ENCODE data around the gene OR8B4.
"Not testable (repeated sequence)": the region's sequence is repeated elsewhere in the genome, so short reads cannot be mapped to it uniquely, and the experiment has no call there.

Gene OR8B4

DNA sequence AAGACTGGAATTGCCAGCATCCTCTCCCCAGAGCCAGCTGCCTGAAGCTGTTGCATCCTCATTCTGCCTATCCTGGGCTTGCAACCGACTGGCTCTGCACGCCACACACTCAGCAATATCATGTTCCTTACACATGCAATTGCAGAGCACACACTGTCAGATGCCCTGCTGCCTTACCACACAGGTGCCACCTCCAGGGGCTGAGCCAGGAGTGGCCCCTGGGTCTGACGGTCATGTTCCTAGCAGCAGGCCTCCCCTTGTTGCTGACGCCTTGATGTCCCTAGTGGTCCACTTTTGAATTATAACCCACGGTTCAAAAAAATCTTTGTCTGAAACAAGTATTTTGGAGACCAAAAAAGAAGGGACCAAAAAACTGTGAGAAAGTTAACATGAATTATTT lies 39.3 kb upstream of the OR8B4 start:
- H3K27ac ChIP-seq (ENCODE audit: low read depth, low read length), result no peak overlapping the region
- no peaks in the 10 kb centered on the region for H3K9me3 ChIP-seq (ENCODE audit: insufficient read depth, low read length)
- H3K9ac ChIP-seq (ENCODE audit: low read length), result no peak overlapping the region
- no peak overlapping the region for H3K4me3 ChIP-seq (ENCODE audit: insufficient read depth, low read length, poor library complexity, severe bottlenecking)
- no peak overlapping the region for H2AFZ ChIP-seq (ENCODE audit: low read depth, low read length, severe bottlenecking)
- no peaks in the 10 kb centered on the region for H3K27me3 ChIP-seq (ENCODE audit: low read length)
- no peaks in the 10 kb centered on the region for H4K20me1 ChIP-seq (ENCODE audit: low read depth, low read length)
- H3K4me2 ChIP-seq (ENCODE audit: low read depth, low read length, poor library complexity, severe bottlenecking), result no peak overlapping the region
- no peak for TF ChIP-seq EZH2phosphoT487 (conservative IDR thresholded peaks at IDR 0.05; ENCODE audit: low read length)
- TF ChIP-seq, protein P1, sequence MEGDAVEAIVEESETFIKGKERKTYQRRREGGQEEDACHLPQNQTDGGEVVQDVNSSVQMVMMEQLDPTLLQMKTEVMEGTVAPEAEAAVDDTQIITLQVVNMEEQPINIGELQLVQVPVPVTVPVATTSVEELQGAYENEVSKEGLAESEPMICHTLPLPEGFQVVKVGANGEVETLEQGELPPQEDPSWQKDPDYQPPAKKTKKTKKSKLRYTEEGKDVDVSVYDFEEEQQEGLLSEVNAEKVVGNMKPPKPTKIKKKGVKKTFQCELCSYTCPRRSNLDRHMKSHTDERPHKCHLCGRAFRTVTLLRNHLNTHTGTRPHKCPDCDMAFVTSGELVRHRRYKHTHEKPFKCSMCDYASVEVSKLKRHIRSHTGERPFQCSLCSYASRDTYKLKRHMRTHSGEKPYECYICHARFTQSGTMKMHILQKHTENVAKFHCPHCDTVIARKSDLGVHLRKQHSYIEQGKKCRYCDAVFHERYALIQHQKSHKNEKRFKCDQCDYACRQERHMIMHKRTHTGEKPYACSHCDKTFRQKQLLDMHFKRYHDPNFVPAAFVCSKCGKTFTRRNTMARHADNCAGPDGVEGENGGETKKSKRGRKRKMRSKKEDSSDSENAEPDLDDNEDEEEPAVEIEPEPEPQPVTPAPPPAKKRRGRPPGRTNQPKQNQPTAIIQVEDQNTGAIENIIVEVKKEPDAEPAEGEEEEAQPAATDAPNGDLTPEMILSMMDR (IDR thresholded peaks at IDR 0.05; ENCODE audit: insufficient read depth, low read length, poor library complexity, severe bottlenecking), result no peak
- H3K9me2 ChIP-seq (replicated peaks; ENCODE audit: insufficient read depth, low read length), result no peaks in the 10 kb centered on the region
- no peaks in the 10 kb centered on the region for H3K36me3 ChIP-seq (ENCODE audit: low read length)
- H3F3A ChIP-seq (ENCODE audit: insufficient read depth), result no peaks in the 10 kb centered on the region
- no peaks in the 10 kb centered on the region for H3K79me2 ChIP-seq (ENCODE audit: insufficient read depth, low read length)

DNA sequence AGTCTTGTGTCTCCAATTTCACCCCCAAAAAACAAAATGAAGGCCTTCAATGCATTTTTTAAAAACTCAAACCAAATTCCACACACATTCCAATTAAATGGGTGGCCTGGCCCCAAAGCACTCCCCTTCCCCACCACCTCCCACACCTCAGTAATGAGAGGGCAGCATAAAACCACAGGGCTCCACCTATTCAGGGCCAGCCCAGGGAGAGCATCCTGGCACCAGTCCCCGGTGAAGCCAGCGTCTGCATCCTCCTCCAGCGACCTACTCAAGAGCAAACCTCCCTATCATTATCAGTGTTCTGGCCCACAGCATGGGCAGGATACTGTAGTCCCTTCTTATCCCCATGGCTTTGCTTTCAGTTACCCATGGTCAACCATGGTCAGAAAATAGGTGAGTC lies 38.7 kb upstream of the OR8B4 start:
- H4K20me1 ChIP-seq (ENCODE audit: low read depth, low read length), result no peaks in the 10 kb centered on the region
- no peak overlapping the region for H3K27ac ChIP-seq (ENCODE audit: low read depth, low read length)
- no peaks in the 10 kb centered on the region for H3K79me2 ChIP-seq (ENCODE audit: insufficient read depth, low read length)
- no peak overlapping the region for H3K9ac ChIP-seq (ENCODE audit: low read length)
- no peak overlapping the region for H3K4me2 ChIP-seq (ENCODE audit: low read depth, low read length, poor library complexity, severe bottlenecking)
- no peaks in the 10 kb centered on the region for H3K27me3 ChIP-seq (ENCODE audit: low read length)
- no peaks in the 10 kb centered on the region for H3K36me3 ChIP-seq (ENCODE audit: low read length)
- H3K9me2 ChIP-seq (replicated peaks; ENCODE audit: insufficient read depth, low read length), result no peaks in the 10 kb centered on the region
- TF ChIP-seq EZH2phosphoT487 (conservative IDR thresholded peaks at IDR 0.05; ENCODE audit: low read length), result no peak
- TF ChIP-seq, protein P1 (IDR thresholded peaks at IDR 0.05; ENCODE audit: insufficient read depth, low read length, poor library complexity, severe bottlenecking), result no peak
- H3F3A ChIP-seq (ENCODE audit: insufficient read depth), result no peaks in the 10 kb centered on the region
- H3K4me3 ChIP-seq (ENCODE audit: insufficient read depth, low read length, poor library complexity, severe bottlenecking), result no peak overlapping the region
- H3K9me3 ChIP-seq (ENCODE audit: insufficient read depth, low read length), result no peaks in the 10 kb centered on the region
- H2AFZ ChIP-seq (ENCODE audit: low read depth, low read length, severe bottlenecking), result no peak overlapping the region

DNA sequence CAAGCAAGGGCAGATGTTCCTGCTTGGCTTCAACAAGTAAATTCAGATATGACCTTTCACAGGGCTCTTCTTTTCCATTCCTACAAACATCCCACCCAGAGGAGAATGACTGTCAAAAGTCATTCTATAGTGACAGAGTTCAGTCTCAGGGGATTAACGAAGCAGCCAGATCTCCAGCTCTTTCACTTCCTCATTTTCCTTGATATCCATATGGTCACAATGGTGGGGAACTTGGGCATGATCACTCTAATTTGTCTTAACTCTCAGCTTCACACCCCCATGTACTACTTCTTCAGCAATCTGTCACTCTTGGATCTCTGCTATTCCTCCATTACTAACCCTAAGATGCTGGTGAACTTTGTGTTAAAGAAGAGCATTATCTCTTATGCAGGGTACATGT lies 35.8 kb upstream of the OR8B4 start:
- H2AFZ ChIP-seq (ENCODE audit: low read depth, low read length, severe bottlenecking), result no peak overlapping the region
- H3K9me3 ChIP-seq (ENCODE audit: insufficient read depth, low read length), result no peaks in the 10 kb centered on the region
- H3K27me3 ChIP-seq (ENCODE audit: low read length), result no peaks in the 10 kb centered on the region
- H3K4me2 ChIP-seq (ENCODE audit: low read depth, low read length, poor library complexity, severe bottlenecking), result no peak overlapping the region
- H4K20me1 ChIP-seq (ENCODE audit: low read depth, low read length), result no peaks in the 10 kb centered on the region
- no peak overlapping the region for H3K4me3 ChIP-seq (ENCODE audit: insufficient read depth, low read length, poor library complexity, severe bottlenecking)
- no peak overlapping the region for H3K9ac ChIP-seq (ENCODE audit: low read length)
- no peak overlapping the region for H3K27ac ChIP-seq (ENCODE audit: low read depth, low read length)
- TF ChIP-seq EZH2phosphoT487 (conservative IDR thresholded peaks at IDR 0.05; ENCODE audit: low read length), result no peak
- TF ChIP-seq, protein P1 (IDR thresholded peaks at IDR 0.05; ENCODE audit: insufficient read depth, low read length, poor library complexity, severe bottlenecking), result no peak
- H3F3A ChIP-seq (ENCODE audit: insufficient read depth), result no peaks in the 10 kb centered on the region
- no peaks in the 10 kb centered on the region for H3K36me3 ChIP-seq (ENCODE audit: low read length)
- no peaks in the 10 kb centered on the region for H3K79me2 ChIP-seq (ENCODE audit: insufficient read depth, low read length)
- no peaks in the 10 kb centered on the region for H3K9me2 ChIP-seq (replicated peaks; ENCODE audit: insufficient read depth, low read length)

DNA sequence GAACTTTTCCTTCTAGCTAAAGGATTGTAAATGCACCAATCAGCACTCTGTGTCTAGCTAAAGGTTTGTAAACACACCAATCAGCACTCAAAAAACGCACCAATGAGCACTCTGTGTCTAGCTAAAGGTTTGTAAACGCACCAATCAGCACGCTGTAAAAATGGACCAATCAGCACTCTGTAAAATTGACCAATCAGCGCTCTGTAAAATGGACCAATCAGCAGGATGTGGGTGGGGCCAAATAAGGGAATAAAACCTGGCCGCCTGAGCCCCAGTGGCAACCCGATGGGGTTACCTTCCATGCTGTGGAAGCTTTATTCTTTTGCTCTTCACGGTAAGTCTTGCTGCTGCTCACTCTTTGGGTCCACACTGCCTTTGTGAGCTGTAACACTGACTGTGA lies 34.7 kb upstream of the OR8B4 start:
- not testable (repeated sequence) for H3K27me3 ChIP-seq (ENCODE audit: low read length); H3K9ac ChIP-seq (ENCODE audit: low read length); H3K4me3 ChIP-seq (ENCODE audit: insufficient read depth, low read length, poor library complexity, severe bottlenecking); H3K9me2 ChIP-seq (replicated peaks; ENCODE audit: insufficient read depth, low read length); H3K79me2 ChIP-seq (ENCODE audit: insufficient read depth, low read length); H3F3A ChIP-seq (ENCODE audit: insufficient read depth); H2AFZ ChIP-seq (ENCODE audit: low read depth, low read length, severe bottlenecking); H3K36me3 ChIP-seq (ENCODE audit: low read length); H3K4me2 ChIP-seq (ENCODE audit: low read depth, low read length, poor library complexity, severe bottlenecking); H3K27ac ChIP-seq (ENCODE audit: low read depth, low read length); H4K20me1 ChIP-seq (ENCODE audit: low read depth, low read length); H3K9me3 ChIP-seq (ENCODE audit: insufficient read depth, low read length)
